ENCODE data around the gene ADAMTSL5. TPM values are rescaled to one million over a fixed set of nuclear protein-coding genes. Genes with fewer than 3 reads are reported as not detected.
A peak's percentile ranks its signal among the peaks of the same experiment; 100 is the strongest.

Gene ADAMTSL5
- total RNA-seq, 4 donors from 2014 or later, result 5.0 to 31.5 (median 25.2) TPM

GRCh38 chr19:1516395-1516753 lies 3.6 kb upstream of the ADAMTSL5 start:
- no peak overlapping the region for H3K27ac ChIP-seq
- DNase-seq, result no peak
- TF ChIP-seq CTCF (IDR thresholded peaks at IDR 0.05), result no peak
- peaks cover 0 to 12% of the 10 kb centered on the region in 2 donors for H3K27me3 ChIP-seq
- H3K36me3 ChIP-seq, result no peaks in the 10 kb centered on the region
- no peaks in the 10 kb centered on the region for H3K9me3 ChIP-seq
- peaks cover 0 to 20% (median 7%) of the 10 kb centered on the region in 4 donors for H3K4me1 ChIP-seq
- H3K4me3 ChIP-seq, result no peak overlapping the region

- Histone ChIP-seq H3K36me3 (no peaks in the 10 kb centered on the region), H3K27me3 (peaks cover 0 to 12% of the 10 kb centered on the region in 2 donors)
These were observed 2.3 kb upstream of the ADAMTSL5 start for GRCh38 chr19:1514986-1515721.

GRCh38 chr19:1514295-1514661 lies 1.5 kb upstream of the ADAMTSL5 start:
- no peaks in the 10 kb centered on the region for H3K36me3 ChIP-seq
- TF ChIP-seq POLR2A (IDR thresholded peaks at IDR 0.05) (no peak), CTCF (IDR thresholded peaks at IDR 0.05) (no peak)
- no peaks in the 10 kb centered on the region for H3K9me3 ChIP-seq
- peaks cover 0 to 36% (median 7%) of the 10 kb centered on the region in 4 donors for H3K4me1 ChIP-seq
- H3K27me3 ChIP-seq, result peaks cover 0 to 12% of the 10 kb centered on the region in 2 donors
- DNase-seq, result no peak
- H3K4me3 ChIP-seq, result no peak overlapping the region
- no peak overlapping the region for H3K27ac ChIP-seq

More at GRCh38 chr19:1514986-1515721, 2.3 kb upstream of the ADAMTSL5 start:
- DNase-seq, result no peak
- Histone ChIP-seq H3K4me3 (no peak overlapping the region), H3K27ac (no peak overlapping the region), H3K4me1 (peaks cover 0 to 32% (median 7%) of the 10 kb centered on the region in 4 donors), H3K9me3 (no peaks in the 10 kb centered on the region)
- TF ChIP-seq POLR2A (IDR thresholded peaks at IDR 0.05) (no peak), CTCF (IDR thresholded peaks at IDR 0.05) (no peak)

GRCh38 chr19:1513499-1514294 lies 878 bp upstream of the ADAMTSL5 start:
- TF ChIP-seq CTCF (IDR thresholded peaks at IDR 0.05) (peak; percentile 20 to 83 (median 72)), POLR2A (IDR thresholded peaks at IDR 0.05) (no peak)
- Histone ChIP-seq H3K4me1 (peaks cover 0 to 36% (median 7%) of the 10 kb centered on the region in 4 donors), H3K9me3 (peaks cover 0 to 2% (median 0%) of the 10 kb centered on the region in 4 donors), H3K27ac (peak overlapping the region; percentile 25 to 88 (median 72)), H3K27me3 (peaks cover 0 to 12% of the 10 kb centered on the region in 2 donors), H3K36me3 (no peaks in the 10 kb centered on the region), H3K4me3 (peak overlapping the region; percentile 36 to 93 (median 66))
- peak in 2 of 3 donors; percentile 75 to 79 for DNase-seq

GRCh38 chr19:1511318-1512317 lies 1.2 kb downstream of the ADAMTSL5 start:
- H3K4me3 ChIP-seq, result peak overlapping the region in 3 of 4 donors; percentile 36 to 93 (median 79)
- no peaks in the 10 kb centered on the region for H3K36me3 ChIP-seq
- H3K4me1 ChIP-seq, result peaks cover 3 to 47% (median 9%) of the 10 kb centered on the region in 4 donors
- no peak for TF ChIP-seq POLR2A (IDR thresholded peaks at IDR 0.05)
- TF ChIP-seq CTCF (IDR thresholded peaks at IDR 0.05), result no peak
- peaks cover 0 to 8% (median 0%) of the 10 kb centered on the region in 4 donors for H3K9me3 ChIP-seq
- H3K27me3 ChIP-seq, result peaks cover 0 to 12% of the 10 kb centered on the region in 2 donors
- no peak for DNase-seq
- peak overlapping the region in 1 of 4 donors; percentile 88 for H3K27ac ChIP-seq
